HepG2 (cell line): ENCODE measurements around the gene RTN4RL2. TPM values are rescaled to one million over a fixed set of nuclear protein-coding genes. Genes with fewer than 3 reads are reported as not detected.

ENCODE experiments used
- ATF7-NPFF ChIP-seq: sonication (generic); formaldehyde crosslinking; IDR thresholded peaks from 2 replicates; pipeline ENCODE4 v1.8.1; 2023; ENCODE audit warnings: mild to moderate bottlenecking, low read depth, missing genetic modification reagents, moderate library complexity
- HNF1A ChIP-seq, 2 experiments: sonication (generic) in 1 of 2; formaldehyde crosslinking in 1 of 2; IDR thresholded peaks; 2 replicates each; pipeline versions ENCODE4 v1.4.0 to v1.6.1; 2016 to 2020; ENCODE audit warnings: borderline replicate concordance in 1 of 2, low read depth in 1 of 2, mild to moderate bottlenecking in 1 of 2, missing genetic modification reagents in 1 of 2
- KAT8 ChIP-seq: IDR thresholded peaks from 2 replicates; pipeline ENCODE4 v1.6.1; 2016; ENCODE audit warnings: missing genetic modification reagents, missing compliant biosample characterization
- LBX2 ChIP-seq: sonication (generic); formaldehyde crosslinking; IDR thresholded peaks from 2 replicates; pipeline ENCODE4 v1.5.0; 2020; ENCODE audit warnings: missing genetic modification reagents, mild to moderate bottlenecking, borderline replicate concordance
- REXO4 ChIP-seq: sonication (generic); formaldehyde crosslinking; IDR thresholded peaks from 2 replicates; pipeline ENCODE4 v1.8.0; 2022; ENCODE audit warnings: missing genetic modification reagents, mild to moderate bottlenecking, borderline replicate concordance
- SCMH1 ChIP-seq: sonication (generic); formaldehyde crosslinking; IDR thresholded peaks from 2 replicates; pipeline ENCODE4 v1.9.0; 2021; ENCODE audit warnings: missing genetic modification reagents, mild to moderate bottlenecking, borderline replicate concordance
- ZBTB7A ChIP-seq: sonication (generic); formaldehyde crosslinking; IDR thresholded peaks from 2 replicates; pipeline ENCODE4 v1.8.0; 2022; ENCODE audit warnings: mild to moderate bottlenecking, missing genetic modification reagents
- ZFX ChIP-seq: sonication (generic); formaldehyde crosslinking; IDR thresholded peaks from 2 replicates; pipeline ENCODE4 v1.4.0; 2020; ENCODE audit warnings: mild to moderate bottlenecking, low read depth, missing genetic modification reagents, moderate library complexity
- ZNF557 ChIP-seq: sonication (generic); formaldehyde crosslinking; IDR thresholded peaks from 2 replicates; pipeline ENCODE4 v1.4.0; 2020; ENCODE audit warnings: missing genetic modification reagents
- ZNF790 ChIP-seq: sonication (generic); formaldehyde crosslinking; IDR thresholded peaks from 2 replicates; pipeline ENCODE4 v1.8.0; 2022; ENCODE audit warnings: missing genetic modification reagents, mild to moderate bottlenecking, borderline replicate concordance
- polyA plus RNA-seq, 8 experiments: library from polyadenylated mRNA; depleted of rRNA in 3 of 8; stranded (reverse) in 7 of 8; unstranded in 1 of 8; fragments of >200 nt; fragmentation: Illumina TruSeq in 4 of 8; extraction: Trizol in 4 of 8; gene quantifications; 2 replicates each; pipeline versions ENCODE4 v1.2.1 to v1.2.3, GENCODE V29; 2011 to 2016; ENCODE audit warnings: low read depth in 4 of 8, missing spikeins in 1 of 8, mixed read lengths in 1 of 8; ENCODE audit not compliant: insufficient read depth in 1 of 8
- total RNA-seq, 5 experiments: library from RNA; depleted of rRNA; stranded (reverse); fragments of >200 nt; fragmentation: Illumina TruSeq; extraction: Trizol; gene quantifications; 2 replicates each; pipeline ENCODE4 v1.2.3, GENCODE V29; 2016; ENCODE audit warnings: low read depth in 1 of 5
- TF ChIP-seq, protein P1 (sequence below): sonication (generic); formaldehyde crosslinking; IDR thresholded peaks from 2 replicates; pipeline ENCODE4 v1.4.0; 2020; ENCODE audit warnings: mild to moderate bottlenecking, missing genetic modification reagents
- TF ChIP-seq, protein P2 (sequence below): sonication (generic); formaldehyde crosslinking; IDR thresholded peaks from 2 replicates; pipeline ENCODE4 v1.5.0; 2020; ENCODE audit warnings: missing genetic modification reagents

Gene RTN4RL2
- total and polyA plus RNA-seq, 2 of the 13 experiments (the other 11 are each of a cell fraction or from before 2014, with no cell fraction given) = 1.3 to 4.3 TPM

DNA sequence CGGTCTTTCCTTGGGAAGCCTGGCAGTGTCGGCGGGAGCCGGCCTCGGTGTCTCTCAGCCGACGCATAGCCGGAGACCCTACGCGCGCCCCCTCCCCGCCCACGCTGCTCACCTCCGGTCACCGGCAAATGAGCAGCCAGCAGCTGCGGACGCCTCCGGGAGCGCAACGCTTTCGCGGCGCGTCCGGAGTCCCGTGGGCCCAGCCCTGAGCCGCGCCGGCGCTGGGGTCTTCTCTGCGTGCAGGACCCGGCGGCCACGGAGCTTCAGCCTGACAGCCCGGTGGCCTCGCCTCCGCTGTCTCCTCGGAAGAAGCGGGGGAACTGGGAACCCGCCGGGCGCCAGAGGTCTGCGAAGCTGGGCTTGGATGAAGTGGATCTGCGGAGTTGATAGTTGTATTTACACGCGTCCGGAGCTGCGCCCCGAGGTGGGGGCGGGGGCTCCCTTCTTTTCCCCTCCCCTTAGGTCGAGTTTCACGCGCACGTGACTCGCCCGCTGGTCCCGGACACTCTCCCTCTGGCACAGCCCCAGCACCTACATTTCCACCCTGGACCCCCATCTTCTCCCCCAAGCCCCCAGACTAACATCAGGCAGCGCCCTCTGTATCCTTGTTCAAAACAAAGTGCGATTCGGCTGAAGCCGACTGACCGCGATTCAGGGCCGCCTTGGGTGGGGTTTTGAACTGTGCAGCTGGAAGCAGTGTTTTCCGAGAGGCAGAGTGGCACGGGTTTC, 55.2 kb downstream of the RTN4RL2 start, which contains the start of gene SLC43A1 (continued):
- TF ChIP-seq, protein P1, sequence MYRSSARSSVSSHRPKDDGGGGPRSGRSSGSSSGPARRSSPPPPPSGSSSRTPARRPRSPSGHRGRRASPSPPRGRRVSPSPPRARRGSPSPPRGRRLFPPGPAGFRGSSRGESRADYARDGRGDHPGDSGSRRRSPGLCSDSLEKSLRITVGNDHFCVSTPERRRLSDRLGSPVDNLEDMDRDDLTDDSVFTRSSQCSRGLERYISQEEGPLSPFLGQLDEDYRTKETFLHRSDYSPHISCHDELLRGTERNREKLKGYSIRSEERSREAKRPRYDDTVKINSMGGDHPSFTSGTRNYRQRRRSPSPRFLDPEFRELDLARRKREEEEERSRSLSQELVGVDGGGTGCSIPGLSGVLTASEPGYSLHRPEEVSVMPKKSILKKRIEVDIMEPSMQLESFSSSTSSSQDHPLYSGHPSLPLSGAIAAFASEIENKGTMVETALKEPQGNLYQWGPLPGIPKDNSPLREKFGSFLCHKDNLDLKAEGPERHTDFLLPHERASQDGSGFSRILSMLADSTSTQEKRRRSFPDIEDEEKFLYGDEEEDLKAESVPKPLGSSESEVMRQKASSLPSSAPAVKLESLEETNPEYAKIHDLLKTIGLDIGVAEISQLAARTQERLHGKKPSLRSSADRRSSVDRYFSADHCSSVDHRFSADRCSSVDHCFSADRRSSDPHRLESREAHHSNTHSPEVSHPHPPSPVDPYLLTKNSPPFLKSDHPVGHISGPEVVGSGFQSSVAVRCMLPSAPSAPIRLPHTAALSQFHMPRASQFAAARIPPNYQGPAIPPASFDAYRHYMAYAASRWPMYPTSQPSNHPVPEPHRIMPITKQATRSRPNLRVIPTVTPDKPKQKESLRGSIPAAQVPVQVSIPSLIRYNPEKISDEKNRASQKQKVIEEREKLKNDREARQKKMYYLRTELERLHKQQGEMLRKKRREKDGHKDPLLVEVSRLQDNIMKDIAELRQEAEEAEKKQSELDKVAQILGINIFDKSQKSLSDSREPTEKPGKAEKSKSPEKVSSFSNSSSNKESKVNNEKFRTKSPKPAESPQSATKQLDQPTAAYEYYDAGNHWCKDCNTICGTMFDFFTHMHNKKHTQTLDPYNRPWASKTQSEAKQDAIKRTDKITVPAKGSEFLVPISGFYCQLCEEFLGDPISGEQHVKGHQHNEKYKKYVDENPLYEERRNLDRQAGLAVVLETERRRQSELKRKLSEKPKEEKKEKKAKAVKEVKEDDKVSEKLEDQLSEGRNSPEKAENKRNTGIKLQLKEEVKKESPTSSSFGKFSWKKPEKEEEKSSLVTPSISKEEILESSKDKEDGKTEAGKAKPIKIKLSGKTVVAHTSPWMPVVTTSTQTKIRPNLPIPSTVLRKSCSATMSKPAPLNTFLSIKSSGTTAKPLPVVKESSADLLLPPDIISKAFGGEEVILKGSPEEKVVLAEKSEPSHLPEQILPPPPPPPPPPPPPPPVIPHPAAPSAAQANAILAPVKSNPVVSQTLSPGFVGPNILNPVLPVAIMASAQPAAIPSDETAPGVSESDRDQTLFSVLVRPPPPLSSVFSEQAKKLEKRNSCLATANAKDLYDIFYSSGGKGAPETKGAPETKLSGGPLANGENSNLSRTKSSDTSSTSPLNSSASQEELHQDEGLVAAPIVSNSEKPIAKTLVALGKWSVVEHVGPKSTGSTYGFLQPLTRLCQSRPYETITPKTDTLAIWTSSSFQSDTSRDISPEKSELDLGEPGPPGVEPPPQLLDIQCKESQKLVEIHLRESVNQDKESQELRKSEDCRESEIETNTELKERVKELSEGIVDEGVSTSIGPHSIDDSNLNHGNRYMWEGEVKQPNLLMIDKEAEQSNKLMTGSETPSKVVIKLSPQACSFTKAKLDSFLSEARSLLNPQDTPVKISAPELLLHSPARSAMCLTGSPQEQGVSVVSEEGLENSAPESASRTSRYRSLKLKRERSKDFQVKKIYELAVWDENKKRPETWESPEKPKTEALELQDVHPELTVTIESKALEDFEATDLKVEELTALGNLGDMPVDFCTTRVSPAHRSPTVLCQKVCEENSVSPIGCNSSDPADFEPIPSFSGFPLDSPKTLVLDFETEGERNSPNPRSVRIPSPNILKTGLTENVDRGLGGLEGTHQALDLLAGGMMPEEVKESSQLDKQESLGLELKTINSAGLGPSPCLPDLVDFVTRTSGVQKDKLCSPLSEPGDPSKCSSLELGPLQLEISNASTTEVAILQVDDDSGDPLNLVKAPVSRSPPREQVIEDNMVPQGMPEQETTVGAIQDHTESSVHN (CRISPR knock-in tag) = no peak
- TF ChIP-seq ZNF557 (CRISPR knock-in tag) (no peak), ZBTB7A (CRISPR knock-in tag) (peak; percentile 77), HNF1A (IDR thresholded peaks at IDR 0.05; ENCODE audit: low read depth) (no peak), HNF1A (CRISPR knock-in tag; IDR thresholded peaks at IDR 0.05; ENCODE audit: borderline replicate concordance) (peak; percentile 35; the same call in 1 of the 2 replicates), REXO4 (CRISPR knock-in tag) (no peak), ZNF790 (CRISPR knock-in tag) (peak; percentile 40; the same call in 1 of the 2 replicates), LBX2 (no peak), ZFX (CRISPR knock-in tag) (no peak; the same call in 1 of the 2 replicates), KAT8 (CRISPR knock-in tag) (peak; percentile 71), SCMH1 (no peak), ATF7-NPFF (CRISPR knock-in tag) (peak; percentile 80; the same call in 1 of the 2 replicates)
- TF ChIP-seq, protein P2, sequence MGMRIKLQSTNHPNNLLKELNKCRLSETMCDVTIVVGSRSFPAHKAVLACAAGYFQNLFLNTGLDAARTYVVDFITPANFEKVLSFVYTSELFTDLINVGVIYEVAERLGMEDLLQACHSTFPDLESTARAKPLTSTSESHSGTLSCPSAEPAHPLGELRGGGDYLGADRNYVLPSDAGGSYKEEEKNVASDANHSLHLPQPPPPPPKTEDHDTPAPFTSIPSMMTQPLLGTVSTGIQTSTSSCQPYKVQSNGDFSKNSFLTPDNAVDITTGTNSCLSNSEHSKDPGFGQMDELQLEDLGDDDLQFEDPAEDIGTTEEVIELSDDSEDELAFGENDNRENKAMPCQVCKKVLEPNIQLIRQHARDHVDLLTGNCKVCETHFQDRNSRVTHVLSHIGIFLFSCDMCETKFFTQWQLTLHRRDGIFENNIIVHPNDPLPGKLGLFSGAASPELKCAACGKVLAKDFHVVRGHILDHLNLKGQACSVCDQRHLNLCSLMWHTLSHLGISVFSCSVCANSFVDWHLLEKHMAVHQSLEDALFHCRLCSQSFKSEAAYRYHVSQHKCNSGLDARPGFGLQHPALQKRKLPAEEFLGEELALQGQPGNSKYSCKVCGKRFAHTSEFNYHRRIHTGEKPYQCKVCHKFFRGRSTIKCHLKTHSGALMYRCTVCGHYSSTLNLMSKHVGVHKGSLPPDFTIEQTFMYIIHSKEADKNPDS (CRISPR knock-in tag) = no peak; the same call in 1 of the 2 replicates
